GM12875 (cell line): ENCODE data around the gene PHACTR1.

Experiments
- H3K4me3 ChIP-seq: one replicate; pipeline ENCODE4 v1.5.1; 2011; ENCODE audit warnings: low read depth, low read length, control low read depth
- TF ChIP-seq, protein P1 (sequence below): IDR thresholded peaks from 2 replicates; pipeline ENCODE4 v1.5.1; 2011; ENCODE audit warnings: low read depth, mild to moderate bottlenecking, control low read depth, inconsistent platforms, low read length, moderate library complexity, borderline replicate concordance; ENCODE audit not compliant: insufficient read depth

Gene PHACTR1

DNA sequence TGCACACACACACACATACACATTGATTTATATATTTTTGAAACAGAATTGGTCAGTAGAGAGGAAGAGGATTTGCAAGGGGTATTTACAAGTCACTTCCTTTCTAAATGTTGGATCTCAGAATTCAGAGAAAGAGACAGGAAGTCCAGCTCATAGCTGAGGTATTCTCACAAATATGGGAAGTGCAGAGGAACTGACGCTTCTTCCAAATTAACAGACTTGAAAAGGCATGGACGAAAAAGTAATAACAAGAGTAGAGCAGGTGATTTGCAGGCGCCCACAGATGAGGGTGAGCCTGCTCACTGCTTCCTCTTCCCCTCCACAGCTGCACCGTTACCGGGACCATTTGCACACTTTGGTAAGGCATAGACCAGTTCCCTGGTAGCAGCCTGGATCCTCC lies 246.4 kb downstream of the PHACTR1 start:
- TF ChIP-seq, protein P1, sequence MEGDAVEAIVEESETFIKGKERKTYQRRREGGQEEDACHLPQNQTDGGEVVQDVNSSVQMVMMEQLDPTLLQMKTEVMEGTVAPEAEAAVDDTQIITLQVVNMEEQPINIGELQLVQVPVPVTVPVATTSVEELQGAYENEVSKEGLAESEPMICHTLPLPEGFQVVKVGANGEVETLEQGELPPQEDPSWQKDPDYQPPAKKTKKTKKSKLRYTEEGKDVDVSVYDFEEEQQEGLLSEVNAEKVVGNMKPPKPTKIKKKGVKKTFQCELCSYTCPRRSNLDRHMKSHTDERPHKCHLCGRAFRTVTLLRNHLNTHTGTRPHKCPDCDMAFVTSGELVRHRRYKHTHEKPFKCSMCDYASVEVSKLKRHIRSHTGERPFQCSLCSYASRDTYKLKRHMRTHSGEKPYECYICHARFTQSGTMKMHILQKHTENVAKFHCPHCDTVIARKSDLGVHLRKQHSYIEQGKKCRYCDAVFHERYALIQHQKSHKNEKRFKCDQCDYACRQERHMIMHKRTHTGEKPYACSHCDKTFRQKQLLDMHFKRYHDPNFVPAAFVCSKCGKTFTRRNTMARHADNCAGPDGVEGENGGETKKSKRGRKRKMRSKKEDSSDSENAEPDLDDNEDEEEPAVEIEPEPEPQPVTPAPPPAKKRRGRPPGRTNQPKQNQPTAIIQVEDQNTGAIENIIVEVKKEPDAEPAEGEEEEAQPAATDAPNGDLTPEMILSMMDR, result no peak
- no peak overlapping the region for H3K4me3 ChIP-seq

DNA sequence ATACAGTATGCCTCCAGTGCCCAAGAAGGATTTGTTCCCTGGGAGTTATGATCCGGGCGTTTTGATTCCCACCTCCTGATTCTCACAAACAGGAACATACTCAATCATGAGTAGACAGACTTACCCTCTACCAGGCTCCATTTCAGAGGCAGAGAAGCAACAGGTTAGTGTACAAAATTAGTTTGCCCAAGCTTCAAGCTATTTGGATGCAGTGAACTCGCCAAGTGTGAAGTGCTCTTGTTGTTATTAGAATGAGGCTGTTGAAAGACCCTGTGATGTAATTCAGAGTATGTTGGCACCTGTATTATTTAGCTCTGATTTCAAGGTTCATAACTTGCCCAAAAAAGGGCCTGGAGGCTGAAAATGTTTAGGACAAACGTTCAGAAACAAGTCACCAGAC lies 247.0 kb downstream of the PHACTR1 start:
- H3K4me3 ChIP-seq, result no peak overlapping the region
- TF ChIP-seq, protein P1, result no peak

DNA sequence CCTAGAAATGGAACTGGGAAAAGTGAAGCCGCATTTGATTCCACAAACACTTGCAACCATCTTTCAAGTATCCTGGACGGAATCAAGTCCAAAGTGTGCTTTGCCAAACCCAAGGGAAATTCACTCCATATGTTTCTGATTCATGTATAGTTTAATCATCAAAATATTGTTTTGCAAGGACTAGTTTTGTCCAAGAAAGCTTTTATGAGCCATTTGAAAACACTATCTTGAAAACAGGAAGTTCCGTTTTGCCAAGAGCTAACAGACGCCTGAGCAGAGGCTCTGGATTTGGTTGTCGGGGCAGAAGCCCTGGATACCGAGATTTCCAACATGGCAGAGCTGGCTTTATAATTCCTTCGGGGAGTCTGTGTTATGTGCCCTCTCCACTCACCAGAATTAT lies 251.1 kb downstream of the PHACTR1 start:
- TF ChIP-seq, protein P1, result no peak
- H3K4me3 ChIP-seq, result no peak overlapping the region

DNA sequence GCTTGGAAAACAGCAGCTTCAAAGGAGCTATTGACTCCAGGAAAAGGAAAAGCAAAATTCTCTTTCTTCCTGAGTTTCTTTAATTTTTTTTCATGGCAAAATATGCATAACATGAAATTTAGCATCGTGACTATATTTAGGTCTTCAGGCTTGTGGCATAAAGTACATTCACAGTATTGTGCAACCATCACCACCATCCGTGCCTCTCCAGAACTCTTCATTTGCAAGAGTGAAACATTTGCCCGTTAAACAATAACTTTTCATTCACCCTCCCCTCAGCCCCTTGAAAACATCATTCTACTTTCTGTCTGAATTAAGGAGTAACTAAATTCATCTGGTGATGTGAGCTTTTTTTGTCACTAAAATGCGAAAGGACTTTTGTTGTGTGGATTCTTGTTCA lies 251.7 kb downstream of the PHACTR1 start:
- TF ChIP-seq, protein P1, result no peak
- no peak overlapping the region for H3K4me3 ChIP-seq

DNA sequence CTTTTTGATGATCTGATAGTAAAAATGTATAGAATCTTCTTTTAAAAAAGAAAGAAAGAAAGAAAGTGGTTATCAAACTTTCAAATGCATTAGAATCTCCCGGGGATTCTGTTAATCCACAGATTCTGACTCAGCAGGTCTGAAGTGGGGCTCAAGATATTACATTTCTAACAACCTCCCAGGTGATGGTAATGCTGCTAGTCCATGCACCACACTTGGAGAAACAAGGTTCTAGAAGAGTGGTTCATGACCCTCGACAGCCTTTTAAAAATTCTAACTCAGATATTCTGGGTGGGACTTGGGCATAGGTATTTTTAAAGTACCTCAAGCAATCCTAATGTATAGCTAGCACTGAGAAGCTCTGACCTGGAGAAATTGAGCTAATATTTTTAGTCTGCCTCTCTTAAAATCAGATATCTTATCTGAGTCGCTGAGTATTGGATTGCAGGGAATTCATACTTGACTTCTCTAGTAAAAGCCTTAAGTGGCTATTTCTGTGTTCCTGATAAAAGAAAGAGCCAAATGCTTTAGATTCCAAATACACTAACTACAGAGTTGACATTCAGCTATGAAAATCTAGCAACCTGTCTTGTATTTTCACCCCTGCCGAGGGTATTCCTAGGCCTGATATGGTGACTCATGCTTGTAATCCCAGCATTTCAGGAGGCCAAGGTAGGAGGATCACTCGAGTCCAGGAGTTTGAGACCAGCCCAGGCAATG lies 252.4 kb downstream of the PHACTR1 start:
- H3K4me3 ChIP-seq, result no peak overlapping the region
- TF ChIP-seq, protein P1, result no peak

DNA sequence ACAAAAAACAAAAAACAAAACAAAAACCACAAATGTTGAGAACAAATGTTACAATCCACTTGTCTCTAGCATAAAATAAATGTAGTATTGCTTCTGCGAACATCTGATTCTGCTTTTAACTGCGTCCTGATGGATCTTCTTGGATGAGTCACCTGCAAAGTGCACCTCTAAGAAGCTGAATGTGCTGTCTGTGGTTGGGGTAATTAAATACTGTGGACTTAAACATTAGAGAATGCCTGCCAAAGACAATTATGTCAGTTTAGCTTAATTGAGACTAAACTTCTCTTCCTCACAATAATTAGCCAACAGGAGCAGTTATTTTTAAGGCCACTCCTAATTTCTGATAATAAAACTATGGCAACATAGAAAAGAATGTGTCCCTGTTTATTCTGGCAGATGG lies 253.4 kb downstream of the PHACTR1 start:
- no peak overlapping the region for H3K4me3 ChIP-seq
- TF ChIP-seq, protein P1, result no peak

DNA sequence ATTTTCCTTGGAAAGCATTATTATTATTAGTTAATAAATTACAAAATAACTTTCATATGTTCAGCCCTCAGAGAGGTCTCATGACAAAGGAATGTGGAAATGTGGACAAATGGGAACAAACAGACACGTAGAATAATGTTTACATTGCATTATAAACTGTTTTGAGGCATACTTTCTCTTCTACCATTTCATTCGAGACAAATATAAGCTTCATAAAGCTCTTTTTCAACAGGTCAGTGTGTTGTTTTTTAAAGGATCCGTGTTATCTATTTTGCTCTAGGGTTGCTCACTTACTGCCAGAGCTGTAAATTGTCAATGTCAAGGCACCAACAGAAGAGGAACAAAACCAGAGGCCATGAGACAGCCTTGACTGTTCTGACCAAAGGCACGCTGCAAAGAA lies 256.8 kb downstream of the PHACTR1 start:
- H3K4me3 ChIP-seq, result no peak overlapping the region
- TF ChIP-seq, protein P1, result no peak
